Inferior parietal cortex (tissue), 1 donor: ENCODE measurements around the gene SHROOM3.
"Not testable (repeated sequence)": the region's sequence is repeated elsewhere in the genome, so short reads cannot be mapped to it uniquely, and the experiment has no call there.

Experiments
- DNase-seq: peaks from one replicate; pipeline ENCODE4 v3.0.0-alpha.2; 2016; ENCODE audit errors: extremely low spot score

The SHROOM3 gene

GRCh38 chr4:76594173-76594572 is 159.1 kb downstream of the SHROOM3 start:
- no peak for DNase-seq

- DNase-seq, result no peak
Measured at GRCh38 chr4:76595435-76595834, 160.4 kb downstream of the SHROOM3 start.

GRCh38 chr4:76596713-76597112 is 161.7 kb downstream of the SHROOM3 start:
- DNase-seq, result no peak

GRCh38 chr4:76597423-76597979 is 162.5 kb downstream of the SHROOM3 start:
- DNase-seq, result no peak

- no peak for DNase-seq
Measured at GRCh38 chr4:76600447-76600846, 165.4 kb downstream of the SHROOM3 start.

GRCh38 chr4:76601791-76602190 is 166.8 kb downstream of the SHROOM3 start:
- no peak for DNase-seq

- DNase-seq, result no peak
Measured at GRCh38 chr4:76605099-76605563, 170.1 kb downstream of the SHROOM3 start.

- no peak for DNase-seq
Measured at GRCh38 chr4:76606645-76607265, 171.7 kb downstream of the SHROOM3 start.

GRCh38 chr4:76607266-76607799 is 172.3 kb downstream of the SHROOM3 start:
- no peak for DNase-seq

GRCh38 chr4:76607846-76608245 is 172.8 kb downstream of the SHROOM3 start:
- DNase-seq, result no peak

GRCh38 chr4:76608549-76608948 is 173.5 kb downstream of the SHROOM3 start:
- not testable (repeated sequence) for DNase-seq

GRCh38 chr4:76610751-76611547 is 175.9 kb downstream of the SHROOM3 start:
- no peak for DNase-seq

- DNase-seq, result no peak
Measured at GRCh38 chr4:76611616-76612207, 176.7 kb downstream of the SHROOM3 start.

- DNase-seq, result no peak
Measured at GRCh38 chr4:76614589-76614988, 179.6 kb downstream of the SHROOM3 start.

- no peak for DNase-seq
Measured at GRCh38 chr4:76615999-76616398, 181.0 kb downstream of the SHROOM3 start.

- no peak for DNase-seq
Measured at GRCh38 chr4:76616526-76616925, 181.5 kb downstream of the SHROOM3 start.

- DNase-seq, result no peak
Measured at GRCh38 chr4:76620723-76621468, 185.9 kb downstream of the SHROOM3 start.

- no peak for DNase-seq
Measured at GRCh38 chr4:76622126-76622525, 187.1 kb downstream of the SHROOM3 start.

- DNase-seq, result no peak
Measured at GRCh38 chr4:76622717-76623116, 187.7 kb downstream of the SHROOM3 start.

- DNase-seq, result no peak
Measured at GRCh38 chr4:76623217-76624045, 188.4 kb downstream of the SHROOM3 start.

GRCh38 chr4:76624241-76624681 is 189.2 kb downstream of the SHROOM3 start:
- no peak for DNase-seq
